Esophagus muscularis mucosa (tissue), 4 donors: ENCODE measurements around the gene CAMTA1. TPM values are rescaled to one million over a fixed set of nuclear protein-coding genes. Genes with fewer than 3 reads are reported as not detected.

Experiments used
- DNase-seq: peaks from one replicate; pipeline ENCODE4 v3.0.0-alpha.2; 2017; ENCODE audit errors: extremely low spot score
- H3K27ac ChIP-seq, 4 donors: fragments of 200-600 bp; sonication (generic); replicated peaks in 1 of 4; 1 replicate in 3 of 4; 2 replicates in 1 of 4; pipeline ENCODE4 v1.5.1; 2016 to 2019; ENCODE audit warnings: mild to moderate bottlenecking in 1 of 4
- H3K27me3 ChIP-seq, 4 donors: fragments of 200-600 bp; sonication (generic); one replicate each; pipeline versions ENCODE4 v1.5.1 to v1.6.0; 2016 to 2019
- H3K36me3 ChIP-seq, 4 donors: fragments of 200-600 bp; sonication (generic); one replicate each; pipeline ENCODE4 v1.5.1; 2016 to 2019
- H3K4me1 ChIP-seq, 4 donors: fragments of 200-600 bp; sonication (generic); one replicate each; pipeline ENCODE4 v1.5.1; 2016 to 2019
- H3K4me3 ChIP-seq, 4 donors: fragments of 200-600 bp; sonication (generic); 1 replicate in 2 of 4; 2 replicates in 2 of 4; pipeline ENCODE4 v1.5.1; 2016 to 2019; ENCODE audit warnings: mild to moderate bottlenecking in 4 of 4, moderate library complexity in 1 of 4
- H3K9me3 ChIP-seq, 4 donors: fragments of 200-600 bp; sonication (generic); 1 replicate in 3 of 4; 2 replicates in 1 of 4; pipeline ENCODE4 v1.5.1; 2016 to 2019
- EP300 ChIP-seq: sonication (generic); formaldehyde crosslinking; IDR thresholded peaks from one replicate; pipeline ENCODE4 v1.6.1; 2017; ENCODE audit warnings: antibody characterized with exemption
- POLR2A ChIP-seq: fragments of 450-650 bp; IDR thresholded peaks from one replicate; pipeline ENCODE4 v1.6.1; 2017; ENCODE audit warnings: antibody characterized with exemption, moderate library complexity, mild to moderate bottlenecking, low read depth
- POLR2AphosphoS5 ChIP-seq, 2 donors: sonication (generic); formaldehyde crosslinking; IDR thresholded peaks; one replicate each; pipeline ENCODE4 v1.6.1; 2017; ENCODE audit warnings: antibody characterized with exemption in 2 of 2
- WGBS: methylation state at CpG from one replicate; pipeline ENCODE4 v1.1.5; 2018; 5-methylcytosine and 5-hydroxymethylcytosine counted together
- intact Hi-C: fragments of 100-400 bp; cut with DNase I; formaldehyde crosslinking; loops from one replicate; pipeline ENCODE4 v1.15.1; 2023
- total RNA-seq, 4 donors: library from RNA; depleted of rRNA; stranded (reverse); fragments of >200 nt; gene quantifications; one replicate each; pipeline versions ENCODE4 v1.1.0 to v1.2.1, GENCODE V29; 2016
- TF ChIP-seq, protein P1 (sequence below), 3 experiments: fragments of 200-600 bp in 2 of 3; fragments of 450-650 bp in 1 of 3; sonication (generic) in 2 of 3; IDR thresholded peaks; one replicate each; pipeline ENCODE4 v1.5.1; 2017 to 2019; ENCODE audit warnings: antibody characterized with exemption in 3 of 3, mild to moderate bottlenecking in 2 of 3, moderate library complexity in 1 of 3

The CAMTA1 gene
- total RNA-seq, 4 donors from 2014 or later = 109 to 226 (median 139) TPM

DNA sequence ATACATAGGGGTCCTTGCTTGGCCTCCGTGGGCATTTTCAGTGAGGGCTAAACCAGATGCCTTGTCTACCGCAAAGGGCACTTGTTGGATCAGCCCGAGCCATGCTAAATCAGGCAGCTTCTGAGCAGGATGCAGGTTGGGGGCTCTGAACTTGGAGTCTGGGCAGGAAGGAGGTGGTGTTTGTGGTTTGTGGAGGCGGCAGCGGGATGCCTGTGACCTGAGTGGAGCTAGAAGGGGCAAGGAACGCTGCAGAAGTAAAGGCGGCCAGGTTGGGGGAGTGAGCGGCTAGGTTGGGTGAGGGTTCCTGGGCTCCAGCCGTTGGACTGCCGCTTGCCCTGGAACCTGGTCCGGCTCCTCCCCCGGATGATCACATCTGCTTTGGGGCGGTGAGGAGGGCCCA lies 183.9 kb downstream of the CAMTA1 start:
- no peak for TF ChIP-seq POLR2A
- TF ChIP-seq POLR2AphosphoS5 (IDR thresholded peaks at IDR 0.05) = no peak
- no peaks in the 10 kb centered on the region for H3K36me3 ChIP-seq
- H3K9me3 ChIP-seq = no peaks in the 10 kb centered on the region
- WGBS = 79% methylated on average over 13 of the region's 13 CpGs
- H3K27me3 ChIP-seq = peaks cover 0 to 37% (median under 1%) of the 10 kb centered on the region in 4 donors
- no peak overlapping the region for H3K27ac ChIP-seq
- intact Hi-C loops = no loop called here
- H3K4me3 ChIP-seq = no peak overlapping the region
- no peak for DNase-seq
- peaks cover 4 to 12% (median 8%) of the 10 kb centered on the region in 4 donors for H3K4me1 ChIP-seq

DNA sequence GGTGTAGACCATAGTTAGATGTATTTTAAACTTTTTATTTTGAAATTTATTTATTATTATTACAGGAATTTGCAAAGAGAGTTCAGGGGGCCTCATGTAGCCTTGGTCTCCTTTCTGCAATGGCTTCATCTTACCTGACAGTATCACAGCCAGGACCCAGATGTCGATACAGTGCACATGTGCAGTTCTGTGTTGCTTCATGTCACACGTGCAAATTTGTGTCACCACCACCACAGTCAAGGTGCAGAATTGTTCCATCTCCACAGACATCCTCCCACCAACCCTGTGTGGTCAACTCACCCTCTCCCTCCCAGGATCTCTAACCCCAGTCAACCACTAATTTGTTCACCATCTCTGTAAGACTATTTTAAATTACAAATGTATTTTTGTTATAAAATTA lies 184.5 kb downstream of the CAMTA1 start:
- Histone ChIP-seq H3K36me3 (no peaks in the 10 kb centered on the region), H3K9me3 (no peaks in the 10 kb centered on the region), H3K27ac (no peak overlapping the region), H3K4me3 (no peak overlapping the region), H3K4me1 (peaks cover 4 to 12% (median 8%) of the 10 kb centered on the region in 4 donors), H3K27me3 (peaks cover 0 to 31% (median 0%) of the 10 kb centered on the region in 4 donors)
- intact Hi-C loops = no loop called here
- no peak for DNase-seq
- TF ChIP-seq POLR2A (no peak), POLR2AphosphoS5 (IDR thresholded peaks at IDR 0.05) (no peak), EP300 (no peak)
- TF ChIP-seq, protein P1, sequence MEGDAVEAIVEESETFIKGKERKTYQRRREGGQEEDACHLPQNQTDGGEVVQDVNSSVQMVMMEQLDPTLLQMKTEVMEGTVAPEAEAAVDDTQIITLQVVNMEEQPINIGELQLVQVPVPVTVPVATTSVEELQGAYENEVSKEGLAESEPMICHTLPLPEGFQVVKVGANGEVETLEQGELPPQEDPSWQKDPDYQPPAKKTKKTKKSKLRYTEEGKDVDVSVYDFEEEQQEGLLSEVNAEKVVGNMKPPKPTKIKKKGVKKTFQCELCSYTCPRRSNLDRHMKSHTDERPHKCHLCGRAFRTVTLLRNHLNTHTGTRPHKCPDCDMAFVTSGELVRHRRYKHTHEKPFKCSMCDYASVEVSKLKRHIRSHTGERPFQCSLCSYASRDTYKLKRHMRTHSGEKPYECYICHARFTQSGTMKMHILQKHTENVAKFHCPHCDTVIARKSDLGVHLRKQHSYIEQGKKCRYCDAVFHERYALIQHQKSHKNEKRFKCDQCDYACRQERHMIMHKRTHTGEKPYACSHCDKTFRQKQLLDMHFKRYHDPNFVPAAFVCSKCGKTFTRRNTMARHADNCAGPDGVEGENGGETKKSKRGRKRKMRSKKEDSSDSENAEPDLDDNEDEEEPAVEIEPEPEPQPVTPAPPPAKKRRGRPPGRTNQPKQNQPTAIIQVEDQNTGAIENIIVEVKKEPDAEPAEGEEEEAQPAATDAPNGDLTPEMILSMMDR (IDR thresholded peaks at IDR 0.05) = no peak
- WGBS = 93% methylated on average over 2 of the region's 2 CpGs

DNA sequence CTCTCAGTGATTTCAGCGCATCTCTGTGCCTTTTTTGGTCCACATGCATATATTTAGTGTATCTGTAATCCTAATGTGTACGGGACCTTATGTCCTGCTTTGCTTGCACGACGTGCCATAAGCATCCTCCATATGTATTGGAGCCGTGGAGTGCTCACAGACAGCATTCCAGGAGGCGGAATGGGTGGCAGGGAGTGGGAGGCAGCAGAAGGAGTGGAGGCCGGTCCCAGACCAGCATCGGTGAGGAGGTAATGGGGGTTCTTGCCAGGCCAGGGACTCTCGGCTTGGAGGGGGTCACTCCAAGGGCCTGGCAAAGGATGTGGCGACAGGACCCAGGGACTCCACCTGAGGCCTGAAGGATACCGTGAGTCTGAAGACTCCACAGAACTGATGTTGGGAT lies 185.0 kb downstream of the CAMTA1 start:
- WGBS = 95% methylated on average over 11 of the region's 11 CpGs
- Histone ChIP-seq H3K9me3 (no peaks in the 10 kb centered on the region), H3K27me3 (peaks cover 0 to 27% (median 0%) of the 10 kb centered on the region in 4 donors), H3K4me3 (no peak overlapping the region), H3K4me1 (peaks cover 4 to 12% (median 8%) of the 10 kb centered on the region in 4 donors), H3K27ac (no peak overlapping the region), H3K36me3 (no peaks in the 10 kb centered on the region)
- no peak for TF ChIP-seq EP300
- no peak for TF ChIP-seq POLR2A
- intact Hi-C loops = no loop called here
- DNase-seq = no peak

DNA sequence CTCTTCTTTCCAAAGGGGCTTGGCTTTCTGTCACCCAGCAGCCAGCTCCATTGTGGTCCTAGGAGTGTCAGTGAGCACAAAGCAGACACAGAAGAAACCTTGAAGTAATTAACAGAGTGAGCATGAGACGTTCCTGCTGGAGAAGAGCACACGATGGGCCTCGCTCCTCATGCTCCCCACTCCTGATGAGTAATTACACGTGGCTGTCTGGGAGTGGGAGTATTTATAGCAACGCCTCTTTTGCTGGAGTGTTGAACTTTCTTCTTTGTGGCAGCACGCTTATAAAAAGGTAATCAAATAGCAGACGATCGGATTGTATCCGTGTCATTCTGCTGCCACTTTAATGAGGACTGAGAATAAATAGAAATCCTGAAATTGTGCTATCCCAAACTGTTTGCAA lies 185.8 kb downstream of the CAMTA1 start:
- Histone ChIP-seq H3K9me3 (no peaks in the 10 kb centered on the region), H3K4me1 (peaks cover 4 to 12% (median 8%) of the 10 kb centered on the region in 4 donors), H3K27ac (no peak overlapping the region), H3K27me3 (peaks cover 0 to 22% (median 0%) of the 10 kb centered on the region in 4 donors), H3K36me3 (no peaks in the 10 kb centered on the region), H3K4me3 (no peak overlapping the region)
- no peak for TF ChIP-seq POLR2A
- no peak for TF ChIP-seq EP300
- no peak for TF ChIP-seq POLR2AphosphoS5 (IDR thresholded peaks at IDR 0.05)
- TF ChIP-seq, protein P1 (IDR thresholded peaks at IDR 0.05) = no peak
- intact Hi-C loops = no loop called here
- DNase-seq = no peak
- WGBS = 57% methylated on average over 9 of the region's 9 CpGs

DNA sequence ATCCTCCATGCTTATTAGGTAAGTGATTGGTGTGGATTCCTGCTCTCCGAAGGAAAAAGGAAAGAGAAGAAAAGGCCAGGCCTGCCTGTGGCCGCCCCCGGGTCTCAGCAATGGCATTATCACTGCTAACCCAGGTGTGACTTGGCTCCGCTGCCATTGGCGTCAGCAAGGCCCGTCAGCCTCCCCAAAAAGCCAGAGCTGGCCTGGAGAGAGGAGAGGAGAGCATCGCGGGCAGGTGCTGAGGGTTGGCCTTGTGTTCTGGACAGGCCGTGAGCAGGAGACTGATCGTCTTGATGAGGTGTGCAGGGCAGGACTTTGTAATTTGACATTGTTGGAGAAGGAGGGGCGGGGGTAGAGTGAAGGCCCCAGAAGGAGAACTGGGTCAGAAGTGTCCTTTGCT lies 186.4 kb downstream of the CAMTA1 start:
- intact Hi-C loops = no loop called here
- no peak for DNase-seq
- 88% methylated on average over 11 of the region's 11 CpGs for WGBS
- H3K27ac ChIP-seq = no peak overlapping the region
- no peaks in the 10 kb centered on the region for H3K36me3 ChIP-seq
- H3K4me3 ChIP-seq = no peak overlapping the region
- peaks cover 0 to 18% (median 0%) of the 10 kb centered on the region in 4 donors for H3K27me3 ChIP-seq
- no peaks in the 10 kb centered on the region for H3K9me3 ChIP-seq
- H3K4me1 ChIP-seq = peaks cover 4 to 12% (median 8%) of the 10 kb centered on the region in 4 donors
- TF ChIP-seq EP300 (no peak), POLR2A (no peak), POLR2AphosphoS5 (IDR thresholded peaks at IDR 0.05) (no peak)
- TF ChIP-seq, protein P1 (IDR thresholded peaks at IDR 0.05) = no peak

DNA sequence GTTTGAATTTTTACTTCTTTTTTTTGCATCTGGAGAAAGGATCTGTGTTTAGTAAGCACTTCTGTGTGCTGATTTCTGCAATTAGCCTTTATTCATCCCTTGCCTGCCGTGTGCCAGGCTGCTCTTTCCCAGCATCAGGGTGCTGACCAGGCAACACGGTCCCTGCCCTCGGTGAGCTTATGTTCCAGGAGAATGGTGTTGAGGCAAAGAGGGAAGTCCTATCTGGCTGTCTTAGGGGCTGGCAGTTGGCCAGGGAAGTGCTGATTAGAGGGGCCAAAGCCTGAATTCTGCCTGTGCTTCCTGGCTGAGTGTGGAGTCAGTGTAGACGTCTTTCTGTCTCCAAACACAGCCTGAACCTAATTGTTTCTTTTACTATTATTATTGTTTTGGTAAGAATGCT lies 187.1 kb downstream of the CAMTA1 start:
- H3K27ac ChIP-seq = no peak overlapping the region
- no peaks in the 10 kb centered on the region for H3K36me3 ChIP-seq
- no peak for TF ChIP-seq EP300
- TF ChIP-seq, protein P1 (IDR thresholded peaks at IDR 0.05) = no peak
- TF ChIP-seq POLR2AphosphoS5 (IDR thresholded peaks at IDR 0.05) = no peak
- TF ChIP-seq POLR2A = no peak
- no peak for DNase-seq
- intact Hi-C loops = no loop called here
- H3K9me3 ChIP-seq = no peaks in the 10 kb centered on the region
- no peak overlapping the region for H3K4me3 ChIP-seq
- 61% methylated on average over 4 of the region's 4 CpGs for WGBS
- peaks cover 0 to 14% (median 0%) of the 10 kb centered on the region in 4 donors for H3K27me3 ChIP-seq
- H3K4me1 ChIP-seq = peaks cover 4 to 12% (median 8%) of the 10 kb centered on the region in 4 donors
